Adrenal gland (tissue), 5 donors: ENCODE data around the gene ARFGAP3.

Experiments
- POLR2A ChIP-seq, 2 donors: fragments of 450-650 bp; IDR thresholded peaks; one replicate each; pipeline ENCODE4 v1.6.1; 2017; ENCODE audit warnings: antibody characterized with exemption in 2 of 2, mild to moderate bottlenecking in 2 of 2, moderate library complexity in 1 of 2
- TF ChIP-seq, protein P1 (sequence below), 6 experiments: fragments of 450-650 bp in 4 of 6; fragments of 200-600 bp in 2 of 6; sonication (generic) in 1 of 6; IDR thresholded peaks; 1 replicate in 5 of 6; 2 replicates in 1 of 6; pipeline versions ENCODE4 v1.5.1 to v1.8.0; 2016 to 2021; ENCODE audit warnings: antibody characterized with exemption in 6 of 6, mild to moderate bottlenecking in 2 of 6, moderate library complexity in 1 of 6
- donor health status: DM: no; HTN: no; CAD: no.

DNA sequence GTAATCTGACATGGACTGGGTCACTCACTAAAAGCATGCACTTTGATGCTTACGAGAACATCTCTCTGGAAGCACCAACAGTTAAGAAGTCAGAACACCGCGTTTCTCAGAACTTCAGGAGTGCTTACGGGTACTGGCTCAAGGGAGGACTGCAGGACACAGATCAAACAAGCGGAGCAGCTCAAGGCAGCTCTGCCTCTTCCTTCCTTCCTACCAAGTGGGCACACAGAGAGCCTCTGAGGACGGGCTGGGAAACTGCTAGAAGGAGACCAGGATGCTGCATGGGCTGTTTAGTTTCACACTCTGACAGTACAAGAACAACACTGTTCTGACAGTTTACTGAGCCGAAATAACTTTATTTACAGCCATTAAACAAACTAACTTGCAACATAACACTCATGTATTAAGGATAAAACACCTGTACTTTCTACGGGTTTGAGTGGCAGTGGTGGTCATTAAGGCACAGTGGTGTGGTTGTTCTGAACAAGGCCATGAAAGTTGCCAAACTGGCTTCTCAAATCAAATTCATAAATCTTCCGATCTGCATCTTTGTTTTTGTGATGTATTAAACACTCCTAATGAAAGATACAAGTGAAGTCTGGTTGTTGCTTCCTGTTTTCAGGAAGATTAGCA lies 37.5 kb downstream of the ARFGAP3 start:
- TF ChIP-seq, protein P1, sequence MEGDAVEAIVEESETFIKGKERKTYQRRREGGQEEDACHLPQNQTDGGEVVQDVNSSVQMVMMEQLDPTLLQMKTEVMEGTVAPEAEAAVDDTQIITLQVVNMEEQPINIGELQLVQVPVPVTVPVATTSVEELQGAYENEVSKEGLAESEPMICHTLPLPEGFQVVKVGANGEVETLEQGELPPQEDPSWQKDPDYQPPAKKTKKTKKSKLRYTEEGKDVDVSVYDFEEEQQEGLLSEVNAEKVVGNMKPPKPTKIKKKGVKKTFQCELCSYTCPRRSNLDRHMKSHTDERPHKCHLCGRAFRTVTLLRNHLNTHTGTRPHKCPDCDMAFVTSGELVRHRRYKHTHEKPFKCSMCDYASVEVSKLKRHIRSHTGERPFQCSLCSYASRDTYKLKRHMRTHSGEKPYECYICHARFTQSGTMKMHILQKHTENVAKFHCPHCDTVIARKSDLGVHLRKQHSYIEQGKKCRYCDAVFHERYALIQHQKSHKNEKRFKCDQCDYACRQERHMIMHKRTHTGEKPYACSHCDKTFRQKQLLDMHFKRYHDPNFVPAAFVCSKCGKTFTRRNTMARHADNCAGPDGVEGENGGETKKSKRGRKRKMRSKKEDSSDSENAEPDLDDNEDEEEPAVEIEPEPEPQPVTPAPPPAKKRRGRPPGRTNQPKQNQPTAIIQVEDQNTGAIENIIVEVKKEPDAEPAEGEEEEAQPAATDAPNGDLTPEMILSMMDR (IDR thresholded peaks at IDR 0.05): no peak
- TF ChIP-seq POLR2A (IDR thresholded peaks at IDR 0.05): no peak
